ENCODE measurements around the gene OBSCN. TPM values are rescaled to one million over a fixed set of nuclear protein-coding genes. Genes with fewer than 3 reads are reported as not detected.

Gene OBSCN
- total and polyA plus RNA-seq, 4 donors = 0.54 to 5.6 (median 2.7) TPM

- WGBS = 91% methylated on average over 24 of the region's 24 CpGs
- no peak for DNase-seq (ENCODE audit: low spot score)
These were observed 56.4 kb downstream of the OBSCN start for GRCh38 chr1:228264090-228264829.

GRCh38 chr1:228265167-228265566 lies 57.3 kb downstream of the OBSCN start:
- Histone ChIP-seq H3K9ac (ENCODE audit: low read depth in 1 of 2, low read length in 2 of 2) (no peak overlapping the region), H3K4me3 (ENCODE audit: low read depth in 1 of 3, low read length in 3 of 3) (no peak overlapping the region), H3K27ac (ENCODE audit: low read depth in 1 of 2, low read length in 2 of 2) (no peak overlapping the region), H3K27me3 (ENCODE audit: control insufficient read depth in 4 of 4, insufficient read depth in 4 of 4, low read length in 3 of 4) (no peaks in the 10 kb centered on the region), H3K9me3 (ENCODE audit: control insufficient read depth in 4 of 4, low read length in 3 of 4) (peaks cover 0 to 11% (median 2%) of the 10 kb centered on the region in 4 donors), H3K4me1 (ENCODE audit: control insufficient read depth in 4 of 4, insufficient read depth in 4 of 4, low read length in 3 of 4) (no peaks in the 10 kb centered on the region), H3K36me3 (ENCODE audit: control insufficient read depth in 4 of 4, insufficient read depth in 3 of 4, low read depth in 1 of 4, low read length in 3 of 4) (no peaks in the 10 kb centered on the region)
- TF ChIP-seq YY1 (IDR thresholded peaks at IDR 0.05) (no peak), FOXA2 (IDR thresholded peaks at IDR 0.05) (no peak), HNF4G (IDR thresholded peaks at IDR 0.05) (no peak), REST (IDR thresholded peaks at IDR 0.05) (no peak), JUND (IDR thresholded peaks at IDR 0.05) (no peak), EGR1 (IDR thresholded peaks at IDR 0.05; ENCODE audit: low read depth in 2 of 2) (no peak), RAD21 (IDR thresholded peaks at IDR 0.05) (no peak), RXRA (IDR thresholded peaks at IDR 0.05) (no peak), HNF4A (conservative IDR thresholded peaks at IDR 0.05) (no peak)
- TF ChIP-seq, protein P1, sequence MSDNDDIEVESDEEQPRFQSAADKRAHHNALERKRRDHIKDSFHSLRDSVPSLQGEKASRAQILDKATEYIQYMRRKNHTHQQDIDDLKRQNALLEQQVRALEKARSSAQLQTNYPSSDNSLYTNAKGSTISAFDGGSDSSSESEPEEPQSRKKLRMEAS (IDR thresholded peaks at IDR 0.05) = no peak
- TF ChIP-seq, protein P2, sequence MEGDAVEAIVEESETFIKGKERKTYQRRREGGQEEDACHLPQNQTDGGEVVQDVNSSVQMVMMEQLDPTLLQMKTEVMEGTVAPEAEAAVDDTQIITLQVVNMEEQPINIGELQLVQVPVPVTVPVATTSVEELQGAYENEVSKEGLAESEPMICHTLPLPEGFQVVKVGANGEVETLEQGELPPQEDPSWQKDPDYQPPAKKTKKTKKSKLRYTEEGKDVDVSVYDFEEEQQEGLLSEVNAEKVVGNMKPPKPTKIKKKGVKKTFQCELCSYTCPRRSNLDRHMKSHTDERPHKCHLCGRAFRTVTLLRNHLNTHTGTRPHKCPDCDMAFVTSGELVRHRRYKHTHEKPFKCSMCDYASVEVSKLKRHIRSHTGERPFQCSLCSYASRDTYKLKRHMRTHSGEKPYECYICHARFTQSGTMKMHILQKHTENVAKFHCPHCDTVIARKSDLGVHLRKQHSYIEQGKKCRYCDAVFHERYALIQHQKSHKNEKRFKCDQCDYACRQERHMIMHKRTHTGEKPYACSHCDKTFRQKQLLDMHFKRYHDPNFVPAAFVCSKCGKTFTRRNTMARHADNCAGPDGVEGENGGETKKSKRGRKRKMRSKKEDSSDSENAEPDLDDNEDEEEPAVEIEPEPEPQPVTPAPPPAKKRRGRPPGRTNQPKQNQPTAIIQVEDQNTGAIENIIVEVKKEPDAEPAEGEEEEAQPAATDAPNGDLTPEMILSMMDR (IDR thresholded peaks at IDR 0.05; ENCODE audit: low read depth, low read length, missing input control) = no peak
- TF ChIP-seq, protein P3, sequence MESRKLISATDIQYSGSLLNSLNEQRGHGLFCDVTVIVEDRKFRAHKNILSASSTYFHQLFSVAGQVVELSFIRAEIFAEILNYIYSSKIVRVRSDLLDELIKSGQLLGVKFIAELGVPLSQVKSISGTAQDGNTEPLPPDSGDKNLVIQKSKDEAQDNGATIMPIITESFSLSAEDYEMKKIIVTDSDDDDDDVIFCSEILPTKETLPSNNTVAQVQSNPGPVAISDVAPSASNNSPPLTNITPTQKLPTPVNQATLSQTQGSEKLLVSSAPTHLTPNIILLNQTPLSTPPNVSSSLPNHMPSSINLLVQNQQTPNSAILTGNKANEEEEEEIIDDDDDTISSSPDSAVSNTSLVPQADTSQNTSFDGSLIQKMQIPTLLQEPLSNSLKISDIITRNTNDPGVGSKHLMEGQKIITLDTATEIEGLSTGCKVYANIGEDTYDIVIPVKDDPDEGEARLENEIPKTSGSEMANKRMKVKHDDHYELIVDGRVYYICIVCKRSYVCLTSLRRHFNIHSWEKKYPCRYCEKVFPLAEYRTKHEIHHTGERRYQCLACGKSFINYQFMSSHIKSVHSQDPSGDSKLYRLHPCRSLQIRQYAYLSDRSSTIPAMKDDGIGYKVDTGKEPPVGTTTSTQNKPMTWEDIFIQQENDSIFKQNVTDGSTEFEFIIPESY (IDR thresholded peaks at IDR 0.05) = no peak
- no peak for DNase-seq (ENCODE audit: low spot score)

More at GRCh38 chr1:228264090-228264829, 56.4 kb downstream of the OBSCN start:
- TF ChIP-seq FOXA2 (IDR thresholded peaks at IDR 0.05) (no peak), TAF1 (conservative IDR thresholded peaks at IDR 0.05) (no peak), ATF3 (IDR thresholded peaks at IDR 0.05) (no peak), GABPA (IDR thresholded peaks at IDR 0.05 in 1 of 2, conservative IDR thresholded peaks at IDR 0.05 in 1 of 2) (no peak), RXRA (IDR thresholded peaks at IDR 0.05) (no peak), SP1 (IDR thresholded peaks at IDR 0.05) (no peak), NR2F2 (IDR thresholded peaks at IDR 0.05) (no peak), HNF4G (IDR thresholded peaks at IDR 0.05) (no peak)
- TF ChIP-seq, protein P2 (IDR thresholded peaks at IDR 0.05; ENCODE audit: low read depth, low read length, missing input control) = no peak
- H3K9ac ChIP-seq (ENCODE audit: low read depth in 1 of 2, low read length in 2 of 2) = no peak overlapping the region
- H3K4me1 ChIP-seq (ENCODE audit: control insufficient read depth in 4 of 4, insufficient read depth in 4 of 4, low read length in 3 of 4) = no peaks in the 10 kb centered on the region
- no peaks in the 10 kb centered on the region for H3K27me3 ChIP-seq (ENCODE audit: control insufficient read depth in 4 of 4, insufficient read depth in 4 of 4, low read length in 3 of 4)
- H3K4me3 ChIP-seq (ENCODE audit: low read depth in 1 of 3, low read length in 3 of 3) = no peak overlapping the region
- no peaks in the 10 kb centered on the region for H3K36me3 ChIP-seq (ENCODE audit: control insufficient read depth in 4 of 4, insufficient read depth in 3 of 4, low read depth in 1 of 4, low read length in 3 of 4)
- no peak overlapping the region for H3K27ac ChIP-seq (ENCODE audit: low read depth in 1 of 2, low read length in 2 of 2)
- peaks cover 0 to 11% (median 2%) of the 10 kb centered on the region in 4 donors for H3K9me3 ChIP-seq (ENCODE audit: control insufficient read depth in 4 of 4, low read length in 3 of 4)
